K562 (cell line): ENCODE results near the gene RSPH9. TPM values are rescaled to one million over a fixed set of nuclear protein-coding genes. Genes with fewer than 3 reads are reported as not detected.

Experiments used
- ADNP ChIP-seq: fragments of 200-800 bp; sonication (Bioruptor generic); IDR thresholded peaks from 2 replicates; pipeline ENCODE4 v1.6.1; 2016; ENCODE audit warnings: missing genetic modification characterization, missing compliant biosample characterization
- EP400 ChIP-seq: fragments of 450-650 bp; IDR thresholded peaks from 2 replicates; pipeline ENCODE4 v1.6.1; 2017; ENCODE audit warnings: antibody characterized with exemption, mild to moderate bottlenecking, moderate library complexity
- FOXJ3 ChIP-seq: sonication (generic); formaldehyde crosslinking; IDR thresholded peaks from 2 replicates; pipeline ENCODE4 v1.4.0; 2020; ENCODE audit warnings: mild to moderate bottlenecking, missing genetic modification reagents
- HDAC1 ChIP-seq, 2 experiments: fragments of 450-650 bp; IDR thresholded peaks; 2 replicates each; pipeline ENCODE4 v1.6.1; 2016 to 2017; ENCODE audit warnings: inconsistent platforms in 1 of 2, mild to moderate bottlenecking in 1 of 2, moderate library complexity in 1 of 2
- HNRNPLL ChIP-seq: fragments of 200-400 bp; formaldehyde crosslinking; IDR thresholded peaks from 2 replicates; pipeline ENCODE4 v1.6.1; 2017; ENCODE audit warnings: low read length, low read depth, mild to moderate bottlenecking; ENCODE audit not compliant: poor library complexity, severe bottlenecking
- KLF13 ChIP-seq: fragments of 450-650 bp; IDR thresholded peaks from 2 replicates; pipeline ENCODE4 v1.6.1; 2016; ENCODE audit warnings: missing genetic modification characterization, low read depth, mild to moderate bottlenecking, missing compliant biosample characterization, moderate library complexity, borderline replicate concordance
- KLF6 ChIP-seq: fragments of 250-450 bp; sonication (Bioruptor Pico); IDR thresholded peaks from 2 replicates; pipeline ENCODE4 v1.4.0; 2020; ENCODE audit warnings: mild to moderate bottlenecking, moderate library complexity, borderline replicate concordance
- MED1 ChIP-seq: sonication (generic); formaldehyde crosslinking; IDR thresholded peaks from 2 replicates; pipeline ENCODE4 v1.8.1; 2023; ENCODE audit warnings: missing genetic modification reagents, borderline replicate concordance
- MITF ChIP-seq: IDR thresholded peaks from 2 replicates; pipeline ENCODE4 v1.6.1; 2014; ENCODE audit warnings: antibody characterized with exemption
- NFIX ChIP-seq: fragments of 250-450 bp; sonication (Bioruptor Pico); IDR thresholded peaks from 2 replicates; pipeline ENCODE4 v1.4.0; 2020; ENCODE audit warnings: low read depth, mild to moderate bottlenecking, moderate library complexity
- OTX1 ChIP-seq: fragments of 450-650 bp; formaldehyde crosslinking; IDR thresholded peaks from 2 replicates; pipeline ENCODE4 v1.4.0; 2022; ENCODE audit warnings: mild to moderate bottlenecking
- PHB ChIP-seq: fragments of 250-450 bp; sonication (Bioruptor Pico); IDR thresholded peaks from 2 replicates; pipeline ENCODE4 v1.5.0; 2021
- PKNOX1 ChIP-seq: fragments of 450-650 bp; IDR thresholded peaks from 2 replicates; pipeline ENCODE4 v1.6.1; 2016
- POLR2AphosphoS2 ChIP-seq: IDR thresholded peaks from 2 replicates; pipeline ENCODE4 v1.6.1; 2012; ENCODE audit warnings: low read length, improper control_type of control experiment
- POLR3G ChIP-seq: IDR thresholded peaks from 2 replicates; pipeline ENCODE4 v1.6.1; 2011; ENCODE audit not compliant: insufficient read length, insufficient replicate concordance; ENCODE audit errors: extremely low read depth
- SMAD1 ChIP-seq: fragments of 150-350 bp; IDR thresholded peaks from 2 replicates; pipeline ENCODE4 v1.6.1; 2014; ENCODE audit warnings: low read length, low read depth; ENCODE audit not compliant: partially characterized antibody
- SNIP1 ChIP-seq: fragments of 450-650 bp; IDR thresholded peaks from 2 replicates; pipeline ENCODE4 v1.7.1; 2017; ENCODE audit warnings: low read depth, mild to moderate bottlenecking
- SRSF1 ChIP-seq: fragments of 200-400 bp; formaldehyde crosslinking; IDR thresholded peaks from 2 replicates; pipeline ENCODE4 v1.6.1; 2017; ENCODE audit warnings: mild to moderate bottlenecking, low read depth, low read length, moderate library complexity
- ZC3H8 ChIP-seq: fragments of 450-650 bp; IDR thresholded peaks from 2 replicates; pipeline ENCODE4 v1.6.1; 2017
- ZFP30 ChIP-seq: fragments of 250-450 bp; sonication (Bioruptor Pico); IDR thresholded peaks from 2 replicates; pipeline ENCODE4 v1.8.0; 2022; ENCODE audit warnings: moderate library complexity, mild to moderate bottlenecking, inconsistent platforms, borderline replicate concordance
- ZHX1 ChIP-seq: fragments of 150-350 bp; conservative IDR thresholded peaks from 2 replicates; pipeline ENCODE4 v1.6.1; 2014; ENCODE audit warnings: low read length
- ZNF165 ChIP-seq: fragments of 250-450 bp; sonication (Bioruptor Pico); IDR thresholded peaks from 2 replicates; pipeline ENCODE4 v1.4.0; 2020; ENCODE audit warnings: borderline replicate concordance
- ZNF212 ChIP-seq: fragments of 450-650 bp; formaldehyde crosslinking; IDR thresholded peaks from 2 replicates; pipeline ENCODE4 v1.4.0; 2020; ENCODE audit warnings: mild to moderate bottlenecking
- ZNF316 ChIP-seq: fragments of 450-650 bp; IDR thresholded peaks from 2 replicates; pipeline ENCODE4 v1.6.1; 2016
- polyA plus RNA-seq, 8 experiments: library from polyadenylated mRNA; depleted of rRNA in 4 of 8; stranded (reverse) in 5 of 8; unstranded in 3 of 8; fragments of >200 nt; fragmentation: Nextera tagmentation in 2 of 8; fragmentation: Illumina TruSeq in 1 of 8; extraction: Ambion mirVana in 2 of 8; extraction: Trizol in 1 of 8; gene quantifications; 2 replicates each; pipeline versions ENCODE4 v1.2.1 to v1.2.3, GENCODE V29; 2011 to 2014; ENCODE audit warnings: inconsistent platforms in 1 of 8, missing spikeins in 1 of 8
- total RNA-seq, 7 experiments: library from RNA; depleted of rRNA in 6 of 7; stranded (reverse); fragments of >200 nt in 6 of 7; fragmentation: Illumina TruSeq in 2 of 7; extraction: Trizol in 2 of 7; gene quantifications; 2 replicates each; pipeline versions ENCODE4 v1.2.1 to v1.2.3, GENCODE V29; 2011 to 2021; ENCODE audit warnings: low replicate concordance in 1 of 7

RSPH9 gene
- total and polyA plus RNA-seq, 9 of the 15 experiments (the other 6 are each of a cell fraction or from before 2014, with no cell fraction given) = 0.05 to 0.60 (median 0.39) TPM; not detected in 6

GRCh38 chr6:43635387-43636307, 9.2 kb upstream of the RSPH9 start, which contains the start of gene MAD2L1BP (continued):
- TF ChIP-seq HNRNPLL = peak; percentile 51
- TF ChIP-seq ZNF165 (CRISPR knock-in tag) = no peak
- no peak for TF ChIP-seq SRSF1
- no peak for TF ChIP-seq NFIX (CRISPR knock-in tag)
- TF ChIP-seq MITF = no peak
- no peak for TF ChIP-seq POLR3G
- TF ChIP-seq ADNP (tag) = no peak
- TF ChIP-seq KLF6 = peak; percentile 78; the same call in 1 of the 2 replicates
- TF ChIP-seq MED1 (CRISPR knock-in tag) = no peak
- TF ChIP-seq ZHX1 = 0 out of 2 replicates have a peak, but pooled peaks have one; percentile 19
- no peak for TF ChIP-seq KLF13 (tag)
- TF ChIP-seq ZNF316 = 0 out of 2 replicates have a peak, but pooled peaks have one; percentile 6
- TF ChIP-seq ZFP30 = no peak
- TF ChIP-seq PHB (CRISPR knock-in tag) = peak; percentile 81; the same call in 1 of the 2 replicates
- peak; percentile 90 for TF ChIP-seq POLR2AphosphoS2
- TF ChIP-seq SNIP1 = no peak
- TF ChIP-seq HDAC1 (IDR thresholded peaks at IDR 0.05) = peak in 1 of 2 experiments; percentile 92; a peak in 2 of 4 replicates
- TF ChIP-seq ZC3H8 = no peak
- no peak for TF ChIP-seq FOXJ3
- TF ChIP-seq PKNOX1 = 0 out of 2 replicates have a peak, but pooled peaks have one; percentile 6
- TF ChIP-seq ZNF212 = no peak
- TF ChIP-seq EP400 = no peak
- no peak; the same call in 1 of the 2 replicates for TF ChIP-seq OTX1 (CRISPR knock-in tag)
- TF ChIP-seq SMAD1 = peak; percentile 78
